Stimulated activated CD4-positive, alpha-beta T cell treated with anti-CD3 and anti-CD28 coated beads, Interleukin-15, amount 100 ng/mL, for 24 hours (primary cell): Measurements from ENCODE around the gene WIPI1.
"Not testable (repeated sequence)": the region's sequence is repeated elsewhere in the genome, so short reads cannot be mapped to it uniquely, and the experiment has no call there.

Experiments used
- DNase-seq: peaks from one replicate; pipeline ENCODE4 v3.0.0-alpha.2; 2020

Gene WIPI1

GRCh38 chr17:68437979-68438822, 19.1 kb downstream of the WIPI1 start:
- DNase-seq: peak; percentile 48

GRCh38 chr17:68435876-68436842, 21.1 kb downstream of the WIPI1 start:
- peak; percentile 88 for DNase-seq

- DNase-seq: no peak
Observed at GRCh38 chr17:68435361-68435760, 21.9 kb downstream of the WIPI1 start.

GRCh38 chr17:68433911-68434508, 23.3 kb downstream of the WIPI1 start:
- DNase-seq: no peak

- no peak for DNase-seq
Observed at GRCh38 chr17:68433211-68433610, 24.1 kb downstream of the WIPI1 start.

GRCh38 chr17:68432086-68432864, 25.0 kb downstream of the WIPI1 start:
- no peak for DNase-seq

GRCh38 chr17:68431661-68432071, 25.6 kb downstream of the WIPI1 start:
- peak; percentile 62 for DNase-seq

GRCh38 chr17:68431045-68431608, 26.2 kb downstream of the WIPI1 start:
- DNase-seq: no peak

- DNase-seq: no peak
Observed at GRCh38 chr17:68429881-68430280, 27.4 kb downstream of the WIPI1 start.

GRCh38 chr17:68428498-68429172, 28.7 kb downstream of the WIPI1 start:
- no peak for DNase-seq

- no peak for DNase-seq
Observed at GRCh38 chr17:68427575-68427974, 29.7 kb downstream of the WIPI1 start.

GRCh38 chr17:68425979-68426378, 31.3 kb downstream of the WIPI1 start:
- no peak for DNase-seq

- no peak for DNase-seq
Observed at GRCh38 chr17:68424861-68425260, 32.4 kb downstream of the WIPI1 start.

GRCh38 chr17:68424203-68424602, 33.1 kb downstream of the WIPI1 start:
- DNase-seq: no peak

- DNase-seq: no peak
Observed at GRCh38 chr17:68423251-68423650, 34.0 kb downstream of the WIPI1 start.

- DNase-seq: no peak
Observed at GRCh38 chr17:68422821-68423220, 34.5 kb downstream of the WIPI1 start.

GRCh38 chr17:68421486-68421885, 35.8 kb downstream of the WIPI1 start:
- DNase-seq: no peak

- DNase-seq: no peak
Observed at GRCh38 chr17:68420065-68420464, 37.2 kb downstream of the WIPI1 start.

GRCh38 chr17:68418876-68419275, 38.4 kb downstream of the WIPI1 start:
- no peak for DNase-seq

- no peak for DNase-seq
Observed at GRCh38 chr17:68417317-68417716, 40.0 kb downstream of the WIPI1 start.

GRCh38 chr17:68414901-68415300, 42.4 kb downstream of the WIPI1 start:
- not testable (repeated sequence) for DNase-seq
